ENCODE results near the gene NEGR1.

DNA sequence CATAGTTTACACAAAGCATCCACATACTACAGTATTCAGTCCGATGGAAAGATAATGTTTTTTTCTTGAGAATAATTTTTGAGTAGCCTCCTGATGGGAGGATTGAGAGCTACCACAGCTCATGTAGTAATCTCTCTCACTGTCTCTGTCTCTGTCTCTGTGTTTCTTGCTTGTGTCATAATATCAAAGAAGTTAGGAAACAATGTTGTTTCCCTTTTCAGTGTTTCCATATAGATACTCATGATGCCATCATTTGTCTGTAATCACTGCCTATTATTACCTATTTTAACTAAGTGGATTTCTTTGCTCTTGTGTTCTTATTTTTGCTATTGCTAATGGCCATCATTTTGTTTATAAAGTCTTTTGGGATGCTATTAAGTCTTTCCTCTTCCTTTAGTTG is 367.7 kb downstream of the NEGR1 start:
- TF ChIP-seq, protein P1, sequence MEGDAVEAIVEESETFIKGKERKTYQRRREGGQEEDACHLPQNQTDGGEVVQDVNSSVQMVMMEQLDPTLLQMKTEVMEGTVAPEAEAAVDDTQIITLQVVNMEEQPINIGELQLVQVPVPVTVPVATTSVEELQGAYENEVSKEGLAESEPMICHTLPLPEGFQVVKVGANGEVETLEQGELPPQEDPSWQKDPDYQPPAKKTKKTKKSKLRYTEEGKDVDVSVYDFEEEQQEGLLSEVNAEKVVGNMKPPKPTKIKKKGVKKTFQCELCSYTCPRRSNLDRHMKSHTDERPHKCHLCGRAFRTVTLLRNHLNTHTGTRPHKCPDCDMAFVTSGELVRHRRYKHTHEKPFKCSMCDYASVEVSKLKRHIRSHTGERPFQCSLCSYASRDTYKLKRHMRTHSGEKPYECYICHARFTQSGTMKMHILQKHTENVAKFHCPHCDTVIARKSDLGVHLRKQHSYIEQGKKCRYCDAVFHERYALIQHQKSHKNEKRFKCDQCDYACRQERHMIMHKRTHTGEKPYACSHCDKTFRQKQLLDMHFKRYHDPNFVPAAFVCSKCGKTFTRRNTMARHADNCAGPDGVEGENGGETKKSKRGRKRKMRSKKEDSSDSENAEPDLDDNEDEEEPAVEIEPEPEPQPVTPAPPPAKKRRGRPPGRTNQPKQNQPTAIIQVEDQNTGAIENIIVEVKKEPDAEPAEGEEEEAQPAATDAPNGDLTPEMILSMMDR (IDR thresholded peaks at IDR 0.05): no peak
- TF ChIP-seq POLR2A (IDR thresholded peaks at IDR 0.05): no peak

All from Peyer's patch (tissue), 4 donors.